PC-9 (cell line): Measurements from ENCODE around the gene EPB41L4B. TPM values are rescaled to one million over a fixed set of nuclear protein-coding genes. Genes with fewer than 3 reads are reported as not detected.
"Not testable (repeated sequence)": the region's sequence is repeated elsewhere in the genome, so short reads cannot be mapped to it uniquely, and the experiment has no call there.

Source experiments
- BruUV-seq: library from RNA; stranded (reverse); fragments of 400-500 nt; replicated peaks from 2 replicates; lab custom pipeline; 2021; lab: Mats Ljungman, UMichigan
- CTCF ChIA-PET: fragments of 300-600 bp; sonication (Branson Sonifier 250); formaldehyde crosslinking; loops from one replicate; lab custom pipeline; 2022; ENCODE audit warnings: antibody characterized with exemption; lab: Charles Lee
- POLR2A ChIA-PET: fragments of 300-600 bp; sonication (Branson Sonifier 250); formaldehyde crosslinking; loops from one replicate; lab custom pipeline; 2022; ENCODE audit warnings: antibody characterized with exemption; ENCODE audit not compliant: unreplicated experiment; lab: Charles Lee
- DNase-seq, 2 experiments: peaks; one replicate each; pipeline versions ENCODE4 v3.0.0 to v3.0.0-alpha.2; 2015 to 2022; ENCODE audit warnings: mixed read lengths in 1 of 2
- H2AFZ ChIP-seq: fragments of 200-600 bp; sonication (generic); 2 replicates; pipeline ENCODE4 v1.8.1; 2017; ENCODE audit warnings: antibody characterized with exemption
- H3F3A ChIP-seq: fragments of 200-600 bp; sonication (generic); 2 replicates; pipeline ENCODE4 v1.8.1; 2017; ENCODE audit warnings: antibody characterized with exemption, mild to moderate bottlenecking, low read depth; ENCODE audit not compliant: insufficient read depth
- H3K27ac ChIP-seq: fragments of 200-600 bp; sonication (generic); 2 replicates; pipeline ENCODE4 v1.6.1; 2016; ENCODE audit warnings: mixed run types
- H3K27me3 ChIP-seq: fragments of 200-600 bp; sonication (generic); 2 replicates; pipeline ENCODE4 v1.6.1; 2016; ENCODE audit warnings: low read depth, mixed run types; ENCODE audit not compliant: insufficient read depth
- H3K36me3 ChIP-seq: fragments of 200-600 bp; sonication (generic); 2 replicates; pipeline ENCODE4 v1.6.1; 2016; ENCODE audit warnings: low read depth, mixed run types
- H3K4me1 ChIP-seq: fragments of 200-600 bp; sonication (generic); replicated peaks from 2 replicates; pipeline ENCODE4 v1.6.1; 2016; ENCODE audit warnings: mixed run types; ENCODE audit not compliant: insufficient read depth
- H3K4me2 ChIP-seq: fragments of 200-600 bp; sonication (generic); 2 replicates; pipeline ENCODE4 v1.6.1; 2017; ENCODE audit warnings: mixed run types
- H3K4me3 ChIP-seq: fragments of 200-600 bp; sonication (generic); 2 replicates; pipeline ENCODE4 v1.6.1; 2016; ENCODE audit warnings: mixed run types
- H3K79me2 ChIP-seq: fragments of 200-600 bp; sonication (generic); 2 replicates; pipeline ENCODE4 v1.6.1; 2017; ENCODE audit warnings: low read depth, mixed run types
- H3K9me2 ChIP-seq: fragments of 200-600 bp; sonication (generic); 2 replicates; pipeline ENCODE4 v1.8.1; 2017; ENCODE audit warnings: mild to moderate bottlenecking; ENCODE audit not compliant: insufficient read depth
- H3K9me3 ChIP-seq: fragments of 200-600 bp; sonication (generic); 2 replicates; pipeline ENCODE4 v1.8.1; 2016; ENCODE audit warnings: low read depth; ENCODE audit not compliant: insufficient read depth
- H4K20me1 ChIP-seq: fragments of 200-600 bp; sonication (generic); 2 replicates; pipeline ENCODE4 v1.8.1; 2017; ENCODE audit not compliant: insufficient read depth
- EZH2 ChIP-seq: fragments of 200-600 bp; sonication (generic); IDR thresholded peaks from 2 replicates; pipeline ENCODE4 v1.8.0; 2017; ENCODE audit warnings: antibody characterized with exemption, low read depth
- intact Hi-C: fragments of 100-400 bp; cut with micrococcal nuclease; formaldehyde crosslinking; loops from one replicate; pipeline ENCODE4 v1.10.0; 2022; ENCODE audit not compliant: unreplicated experiment
- total RNA-seq: library from RNA; stranded (reverse); gene quantifications from 2 replicates; pipeline ENCODE4 v1.2.3, GENCODE V29; 2021
- TF ChIP-seq, protein P1 (sequence below): fragments of 200-600 bp; sonication (generic); conservative IDR thresholded peaks from 2 replicates; pipeline ENCODE4 v1.6.1; 2017; ENCODE audit warnings: mixed run types, antibody characterized with exemption, mild to moderate bottlenecking, moderate library complexity

Gene EPB41L4B
- total RNA-seq, 1 experiment from 2014 or later = 4.2 TPM

DNA sequence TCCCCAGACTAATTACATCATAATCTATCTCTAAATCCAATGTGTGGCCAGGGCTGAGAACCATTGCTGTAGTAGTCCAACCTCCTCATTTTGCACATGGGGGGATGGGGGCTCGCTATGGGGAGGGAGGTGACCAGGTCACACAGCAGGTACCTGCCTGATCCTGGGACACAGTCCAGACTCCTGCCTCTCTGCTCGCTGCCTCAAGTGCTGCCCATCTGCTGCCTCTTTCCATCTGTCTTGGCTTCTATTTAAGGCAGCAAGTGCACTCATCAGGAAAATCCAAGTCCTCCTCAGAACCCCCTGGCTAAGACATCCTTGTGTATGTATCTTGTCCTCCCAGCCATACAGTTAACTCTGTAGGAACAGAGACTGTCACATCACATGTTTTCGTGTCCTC, 96.1 kb downstream of the EPB41L4B start:
- H3K4me3 ChIP-seq = no peak overlapping the region
- no peaks in the 10 kb centered on the region for H3K9me3 ChIP-seq
- CTCF ChIA-PET = no interaction called here
- BruUV-seq = no TSS peak
- intact Hi-C loops = no loop called here
- DNase-seq = no peak
- H3K4me1 ChIP-seq = no peaks in the 10 kb centered on the region
- H3F3A ChIP-seq = no peaks in the 10 kb centered on the region
- H3K36me3 ChIP-seq = no peaks in the 10 kb centered on the region
- no peaks in the 10 kb centered on the region for H3K79me2 ChIP-seq
- 0 out of 2 replicates have a peak, but pooled peaks cover 4% of the 10 kb centered on the region for H3K9me2 ChIP-seq
- POLR2A ChIA-PET = no interaction called here
- H3K4me2 ChIP-seq = no peak overlapping the region
- TF ChIP-seq, protein P1, sequence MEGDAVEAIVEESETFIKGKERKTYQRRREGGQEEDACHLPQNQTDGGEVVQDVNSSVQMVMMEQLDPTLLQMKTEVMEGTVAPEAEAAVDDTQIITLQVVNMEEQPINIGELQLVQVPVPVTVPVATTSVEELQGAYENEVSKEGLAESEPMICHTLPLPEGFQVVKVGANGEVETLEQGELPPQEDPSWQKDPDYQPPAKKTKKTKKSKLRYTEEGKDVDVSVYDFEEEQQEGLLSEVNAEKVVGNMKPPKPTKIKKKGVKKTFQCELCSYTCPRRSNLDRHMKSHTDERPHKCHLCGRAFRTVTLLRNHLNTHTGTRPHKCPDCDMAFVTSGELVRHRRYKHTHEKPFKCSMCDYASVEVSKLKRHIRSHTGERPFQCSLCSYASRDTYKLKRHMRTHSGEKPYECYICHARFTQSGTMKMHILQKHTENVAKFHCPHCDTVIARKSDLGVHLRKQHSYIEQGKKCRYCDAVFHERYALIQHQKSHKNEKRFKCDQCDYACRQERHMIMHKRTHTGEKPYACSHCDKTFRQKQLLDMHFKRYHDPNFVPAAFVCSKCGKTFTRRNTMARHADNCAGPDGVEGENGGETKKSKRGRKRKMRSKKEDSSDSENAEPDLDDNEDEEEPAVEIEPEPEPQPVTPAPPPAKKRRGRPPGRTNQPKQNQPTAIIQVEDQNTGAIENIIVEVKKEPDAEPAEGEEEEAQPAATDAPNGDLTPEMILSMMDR = no peak
- no peak for TF ChIP-seq EZH2
- H2AFZ ChIP-seq = no peak overlapping the region
- H3K27ac ChIP-seq = no peak overlapping the region
- no peaks in the 10 kb centered on the region for H4K20me1 ChIP-seq
- no peaks in the 10 kb centered on the region for H3K27me3 ChIP-seq

DNA sequence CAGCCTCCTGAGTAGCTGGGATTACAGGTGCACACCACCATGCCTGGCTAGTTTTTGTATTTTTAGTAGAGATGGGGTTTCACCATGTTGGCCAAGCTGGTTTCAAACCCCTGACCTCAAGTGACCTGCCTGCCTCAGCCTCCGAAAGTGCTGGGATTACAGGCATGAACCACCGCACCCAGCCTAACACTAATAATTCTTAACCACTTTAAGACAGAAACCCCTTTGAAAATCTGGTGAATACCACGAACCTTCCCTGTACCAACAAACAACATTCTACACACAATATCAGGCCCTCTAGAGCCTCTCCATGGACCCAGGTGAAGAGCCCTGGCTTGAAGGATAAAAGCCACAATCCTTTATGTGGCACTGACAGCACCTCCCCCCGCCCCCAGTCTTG, 102.6 kb downstream of the EPB41L4B start:
- BruUV-seq, H3K27ac ChIP-seq, H3F3A ChIP-seq, CTCF ChIA-PET, H3K4me1 ChIP-seq, H3K9me2 ChIP-seq, H4K20me1 ChIP-seq, intact Hi-C loops, DNase-seq, H3K79me2 ChIP-seq, H3K9me3 ChIP-seq, H3K36me3 ChIP-seq, H3K27me3 ChIP-seq, H2AFZ ChIP-seq, H3K4me3 ChIP-seq, H3K4me2 ChIP-seq, POLR2A ChIA-PET: not testable (repeated sequence)

DNA sequence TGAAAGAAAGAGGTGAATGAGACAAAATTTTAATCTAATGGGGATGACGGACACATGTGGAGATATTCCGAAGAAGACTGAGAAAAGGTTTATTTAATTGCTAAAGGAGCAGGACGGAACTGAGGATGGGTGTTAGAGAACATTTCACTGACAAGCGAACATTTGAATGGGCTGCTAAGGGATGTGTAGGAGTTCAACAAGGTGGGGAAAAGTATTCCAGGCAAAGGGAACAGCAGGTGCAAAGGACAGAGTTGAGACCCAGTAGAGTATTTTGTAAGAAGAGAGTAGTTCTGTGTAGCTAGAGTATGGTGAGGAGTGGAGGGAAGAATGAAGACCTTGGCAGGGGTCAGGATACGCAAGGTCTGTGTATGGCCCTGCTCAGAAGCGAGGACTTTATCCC, 106.4 kb downstream of the EPB41L4B start:
- Histone ChIP-seq H3K9me2 (no peaks in the 10 kb centered on the region), H3K27me3 (no peaks in the 10 kb centered on the region), H3K9me3 (no peaks in the 10 kb centered on the region), H3K36me3 (no peaks in the 10 kb centered on the region), H3K79me2 (no peaks in the 10 kb centered on the region), H2AFZ (no peak overlapping the region), H3K4me3 (no peak overlapping the region), H3F3A (no peaks in the 10 kb centered on the region), H3K4me2 (no peak overlapping the region), H3K27ac (no peak overlapping the region), H4K20me1 (no peaks in the 10 kb centered on the region), H3K4me1 (no peaks in the 10 kb centered on the region)
- TF ChIP-seq EZH2 = no peak
- TF ChIP-seq, protein P1 = no peak
- ChIA-PET POLR2A (no interaction called here), CTCF (interaction anchor here (0.6 kb wide), 1 partner anchor 22 kb away, joined by 3 read pairs; no protein-coding TSS in a partner anchor)
- intact Hi-C loops = no loop called here
- no peak for DNase-seq
- BruUV-seq = no TSS peak
